Lower lobe of right lung (tissue), 2 donors: ENCODE results near the gene NWD2. TPM values are rescaled to one million over a fixed set of nuclear protein-coding genes. Genes with fewer than 3 reads are reported as not detected.
"Not testable (repeated sequence)": the region's sequence is repeated elsewhere in the genome, so short reads cannot be mapped to it uniquely, and the experiment has no call there.

Experiments
- ATAC-seq, 2 donors: fragments of 200-7000 bp; cut with Tn5 transposase; one replicate each; pipeline ENCODE4 v1.9.1; 2020 to 2022; ENCODE audit warnings: mild to moderate bottlenecking in 2 of 2, moderate library complexity in 2 of 2
- DNase-seq: peaks from one replicate; pipeline ENCODE4 v3.0.0-alpha.2; 2020
- H3K27ac ChIP-seq: fragments of 200-600 bp; one replicate; pipeline ENCODE4 v1.8.0; 2022
- H3K27me3 ChIP-seq: fragments of 200-600 bp; one replicate; pipeline ENCODE4 v1.8.0; 2022; ENCODE audit warnings: low read depth
- H3K36me3 ChIP-seq: fragments of 200-600 bp; one replicate; pipeline ENCODE4 v1.8.0; 2022; ENCODE audit warnings: mild to moderate bottlenecking
- H3K4me1 ChIP-seq: fragments of 200-600 bp; one replicate; pipeline ENCODE4 v1.8.0; 2022
- H3K4me3 ChIP-seq: fragments of 200-600 bp; one replicate; pipeline ENCODE4 v1.8.0; 2022; ENCODE audit warnings: mild to moderate bottlenecking
- H3K9me3 ChIP-seq: fragments of 200-600 bp; one replicate; pipeline ENCODE4 v1.8.0; 2022
- CTCF ChIP-seq: fragments of 200-600 bp; IDR thresholded peaks from one replicate; pipeline ENCODE4 v1.8.0; 2022; ENCODE audit warnings: antibody characterized with exemption, mild to moderate bottlenecking
- intact Hi-C: fragments of 100-400 bp; cut with DNase I; formaldehyde crosslinking; loops from one replicate; pipeline ENCODE4 v1.11.0; 2022
- microRNA-seq: library from miRNA; unstranded; fragments of <30 nt; microRNA quantifications from one replicate; pipeline ENCODE4 v1.2.0, GENCODE V29; 2020; ENCODE audit warnings: borderline number of aligned reads
- total RNA-seq: library from RNA; stranded (reverse); fragmentation: NEBNext Ultra II Directional; extraction: Animal tissue kit (Norgen Biotek cat#: 25700); gene quantifications from one replicate; pipeline ENCODE4 v1.2.1, GENCODE V29; 2021
- donor health status: DM: no; HTN: yes; CAD: no; lungs with severe emphysema.

Gene NWD2
- total RNA-seq, 1 donor from 2014 or later: not detected

GRCh38 chr4:37489697-37490096 lies 245.2 kb downstream of the NWD2 start:
- ATAC-seq (no peak), DNase-seq (no peak)
- no peaks in the 10 kb centered on the region for H3K4me1 ChIP-seq
- H3K27ac ChIP-seq: no peak overlapping the region
- no peaks in the 10 kb centered on the region for H3K27me3 ChIP-seq
- H3K4me3 ChIP-seq: no peak overlapping the region
- no peak for TF ChIP-seq CTCF
- no peaks in the 10 kb centered on the region for H3K9me3 ChIP-seq
- intact Hi-C loops: no loop called here
- no peaks in the 10 kb centered on the region for H3K36me3 ChIP-seq

GRCh38 chr4:37490391-37491347 lies 246.1 kb downstream of the NWD2 start:
- Histone ChIP-seq H3K4me3 (no peak overlapping the region), H3K9me3 (no peaks in the 10 kb centered on the region), H3K27me3 (no peaks in the 10 kb centered on the region), H3K27ac (no peak overlapping the region), H3K4me1 (no peaks in the 10 kb centered on the region), H3K36me3 (no peaks in the 10 kb centered on the region)
- intact Hi-C loops: no loop called here
- ATAC-seq (peak; percentile 67 to 87), DNase-seq (no peak)
- TF ChIP-seq CTCF: no peak

- intact Hi-C loops, H3K27me3 ChIP-seq, H3K9me3 ChIP-seq, ATAC-seq, DNase-seq, H3K4me3 ChIP-seq, H3K36me3 ChIP-seq, H3K27ac ChIP-seq, H3K4me1 ChIP-seq: not testable (repeated sequence)
Observed at GRCh38 chr4:37495353-37495752, 250.8 kb downstream of the NWD2 start.

Small RNAs within 50 kb of the gene (microRNA-seq; reads per million reads assigned to microRNA genes)
- not detected for gene MIR4801
